Measurements from ENCODE around the gene BTBD9.

Gene BTBD9

GRCh38 chr6:38319256-38320212 lies 320.2 kb downstream of the BTBD9 start:
- TF ChIP-seq CTCF (IDR thresholded peaks at IDR 0.05; ENCODE audit: low read length, missing control alignments) = no peak
- no peak for DNase-seq (ENCODE audit: low read depth)
- no peak overlapping the region for H3K4me3 ChIP-seq (replicated peaks; ENCODE audit: low read depth, low read length)

DNA sequence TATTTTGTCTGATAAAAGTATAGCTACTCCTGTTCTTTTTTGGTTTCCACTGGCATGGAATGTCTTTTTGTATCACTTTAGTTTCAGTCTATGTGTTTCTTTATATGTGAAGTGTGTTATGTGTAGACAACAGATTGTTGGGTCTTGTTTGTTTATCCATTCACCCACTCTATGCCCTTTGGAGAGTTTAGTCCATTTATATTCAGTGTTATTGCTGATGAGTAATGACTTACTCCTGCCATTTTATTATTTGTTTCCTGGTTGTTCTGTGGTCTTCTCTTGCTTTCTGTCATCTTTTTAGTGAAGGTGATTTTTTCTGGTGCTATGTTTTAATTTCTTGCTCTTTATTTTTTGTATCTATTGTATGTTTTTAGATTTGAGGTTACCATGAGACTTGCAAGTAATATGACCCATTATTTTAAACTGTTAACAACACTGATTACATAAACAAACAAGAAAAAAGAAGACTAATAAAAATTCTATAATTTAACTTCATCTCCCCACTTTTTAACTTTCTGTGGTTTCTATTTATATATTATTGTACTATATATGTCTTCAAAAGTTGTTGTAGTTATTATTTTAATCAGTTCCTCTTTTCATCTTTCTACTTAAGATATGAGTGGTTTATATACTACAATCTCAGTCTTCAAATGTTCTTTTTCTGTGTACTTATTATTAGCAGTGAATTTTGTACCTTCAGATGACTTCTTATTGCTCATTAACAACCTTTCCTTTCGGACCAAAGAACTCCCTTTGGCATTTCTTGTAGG lies 323.4 kb downstream of the BTBD9 start:
- TF ChIP-seq CTCF (IDR thresholded peaks at IDR 0.05; ENCODE audit: low read length, missing control alignments) = no peak
- DNase-seq (ENCODE audit: low read depth) = no peak
- H3K4me3 ChIP-seq (replicated peaks; ENCODE audit: low read depth, low read length) = no peak overlapping the region

DNA sequence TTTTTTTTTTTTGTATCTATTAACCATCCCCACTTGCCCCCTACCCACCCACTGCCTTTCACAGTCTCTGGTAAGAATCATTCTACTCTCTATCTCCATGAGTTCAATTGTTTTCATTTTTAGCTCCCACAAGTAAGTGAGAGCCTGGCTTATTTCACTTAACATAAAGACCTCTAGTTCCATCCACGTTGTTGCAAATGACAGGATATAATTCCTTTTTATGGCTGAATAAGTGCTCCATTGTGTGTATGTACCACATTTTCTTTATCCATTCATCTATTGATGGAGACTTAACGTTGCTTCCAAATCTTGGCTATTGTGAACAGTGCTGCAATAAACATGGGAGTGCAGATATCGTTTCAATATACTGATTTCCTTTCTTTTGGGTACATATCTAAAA lies 328.5 kb downstream of the BTBD9 start:
- no peak for TF ChIP-seq CTCF (IDR thresholded peaks at IDR 0.05; ENCODE audit: low read length, missing control alignments)
- DNase-seq (ENCODE audit: low read depth) = no peak
- H3K4me3 ChIP-seq (replicated peaks; ENCODE audit: low read depth, low read length) = no peak overlapping the region

DNA sequence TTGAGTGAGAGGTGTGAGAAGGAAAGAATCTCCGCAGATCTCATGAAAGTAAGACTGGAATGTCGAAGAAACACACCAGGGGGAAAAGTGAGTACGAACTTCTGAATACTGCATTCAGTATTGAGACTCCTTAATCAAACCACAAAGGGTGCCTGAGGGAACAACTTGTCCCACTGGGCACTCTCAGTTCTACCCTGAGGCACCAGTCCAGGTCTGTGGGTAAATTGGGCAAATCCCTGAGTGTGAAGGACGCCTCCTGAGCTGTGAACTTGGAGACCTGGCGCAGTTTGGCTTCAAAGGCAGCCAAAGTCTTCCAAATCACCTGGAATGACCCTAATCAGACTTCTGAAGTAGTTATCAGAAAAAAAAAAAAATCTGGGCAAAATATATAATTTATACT lies 329.7 kb downstream of the BTBD9 start:
- H3K4me3 ChIP-seq (replicated peaks; ENCODE audit: low read depth, low read length) = no peak overlapping the region
- no peak for TF ChIP-seq CTCF (IDR thresholded peaks at IDR 0.05; ENCODE audit: low read length, missing control alignments)
- no peak for DNase-seq (ENCODE audit: low read depth)

GRCh38 chr6:38307740-38308139 lies 332.0 kb downstream of the BTBD9 start:
- no peak for DNase-seq (ENCODE audit: low read depth)
- no peak overlapping the region for H3K4me3 ChIP-seq (replicated peaks; ENCODE audit: low read depth, low read length)
- no peak for TF ChIP-seq CTCF (IDR thresholded peaks at IDR 0.05; ENCODE audit: low read length, missing control alignments)

DNA sequence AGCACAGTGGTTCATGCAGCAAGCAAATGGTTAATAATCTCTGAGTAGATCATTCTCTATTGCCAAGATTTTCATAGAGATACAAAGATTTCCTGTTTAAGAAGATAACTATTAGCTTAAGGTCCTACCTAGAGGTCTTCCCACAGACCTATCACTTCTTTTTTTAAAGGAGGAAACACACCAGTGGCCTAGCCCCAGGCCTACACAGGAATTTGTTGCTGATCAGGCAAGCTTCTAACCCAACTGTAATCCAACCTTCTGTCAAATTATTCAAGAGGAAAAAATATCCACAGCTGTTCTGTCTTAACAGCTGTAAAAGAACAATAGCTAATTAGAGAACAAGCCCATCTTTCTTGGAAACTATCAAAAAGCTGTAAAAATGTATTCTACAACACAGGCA lies 332.8 kb downstream of the BTBD9 start:
- no peak for TF ChIP-seq CTCF (IDR thresholded peaks at IDR 0.05; ENCODE audit: low read length, missing control alignments)
- DNase-seq (ENCODE audit: low read depth) = no peak
- H3K4me3 ChIP-seq (replicated peaks; ENCODE audit: low read depth, low read length) = no peak overlapping the region

All from fibroblast of pulmonary artery (primary cell).